ENCODE results near the gene ADGRG7. TPM values are rescaled to one million over a fixed set of nuclear protein-coding genes. Genes with fewer than 3 reads are reported as not detected.

Gene ADGRG7
- total and polyA plus RNA-seq, 2 of the 13 experiments (the other 11 are each of a cell fraction or from before 2014, with no cell fraction given) = not detected

- TF ChIP-seq NFAT5 (CRISPR knock-in tag; IDR thresholded peaks at IDR 0.05) = peak; percentile 51; the same call in 1 of the 2 replicates
- TF ChIP-seq ZNF510 (CRISPR knock-in tag; IDR thresholded peaks at IDR 0.05; ENCODE audit: low read depth) = peak; percentile 55; the same call in 1 of the 2 replicates
- TF ChIP-seq ZNF644 (CRISPR knock-in tag; IDR thresholded peaks at IDR 0.05; ENCODE audit: low read depth) = no peak
- no peak for TF ChIP-seq ZNF879 (CRISPR knock-in tag; IDR thresholded peaks at IDR 0.05)
- TF ChIP-seq MTF1 (CRISPR knock-in tag; IDR thresholded peaks at IDR 0.05) = no peak
- no peak for TF ChIP-seq TIGD3 (CRISPR knock-in tag; IDR thresholded peaks at IDR 0.05; ENCODE audit: borderline replicate concordance)
- TF ChIP-seq ZNF224 (CRISPR knock-in tag; IDR thresholded peaks at IDR 0.05) = peak; percentile 25; the same call in 1 of the 2 replicates
- no peak for TF ChIP-seq ZNF296 (CRISPR knock-in tag; conservative IDR thresholded peaks at IDR 0.05)
- peak; percentile 26 for TF ChIP-seq YY1 (IDR thresholded peaks at IDR 0.05; ENCODE audit: insufficient read depth, insufficient replicate concordance, low read depth, low read length)
- no peak for TF ChIP-seq RBM22 (optimal IDR thresholded peaks at IDR 0.05; ENCODE audit: low read length)
- no peak for TF ChIP-seq ZBTB37 (CRISPR knock-in tag; IDR thresholded peaks at IDR 0.05)
- TF ChIP-seq ZFP91 (CRISPR knock-in tag; IDR thresholded peaks at IDR 0.05; ENCODE audit: borderline replicate concordance) = peak; percentile 88
- no peak for TF ChIP-seq ZNF839 (CRISPR knock-in tag; IDR thresholded peaks at IDR 0.05; ENCODE audit: borderline replicate concordance)
- TF ChIP-seq CREB3 (CRISPR knock-in tag; IDR thresholded peaks at IDR 0.05) = 0 out of 2 replicates have a peak, but pooled peaks have one; percentile 48
- no peak for TF ChIP-seq ZFP90 (CRISPR knock-in tag; IDR thresholded peaks at IDR 0.05; ENCODE audit: borderline replicate concordance)
- TF ChIP-seq ZNF557 (CRISPR knock-in tag; IDR thresholded peaks at IDR 0.05) = no peak
These were observed 99.8 kb downstream of the ADGRG7 start, which contains the start of gene TFG (continued) for GRCh38 chr3:100708989-100709841.
